HG03175 (cell line): ENCODE results near the gene PGAM2.

Experiments
- ATAC-seq: cut with Tn5 transposase; IDR thresholded peaks from one replicate; pipeline ENCODE4 v1.9.1; 2021; ENCODE audit warnings: mild to moderate bottlenecking, moderate library complexity; ENCODE audit not compliant: unreplicated experiment

PGAM2 gene

GRCh38 chr7:44067064-44067951, 1.9 kb upstream of the PGAM2 start:
- no peak for ATAC-seq

- ATAC-seq = no peak
These were observed 1.2 kb upstream of the PGAM2 start for GRCh38 chr7:44066494-44067063.

- no peak for ATAC-seq
These were observed 719 bp upstream of the PGAM2 start for GRCh38 chr7:44066111-44066460.

GRCh38 chr7:44064791-44065430, 456 bp downstream of the PGAM2 start:
- ATAC-seq = no peak

GRCh38 chr7:44063894-44064651, 1.3 kb downstream of the PGAM2 start:
- ATAC-seq = no peak

- no peak for ATAC-seq
These were observed 1.8 kb downstream of the PGAM2 start for GRCh38 chr7:44063547-44063893.

GRCh38 chr7:44062903-44063295, 2.5 kb downstream of the PGAM2 start:
- no peak for ATAC-seq

- no peak for ATAC-seq
These were observed 3.0 kb downstream of the PGAM2 start for GRCh38 chr7:44062180-44062902.

- no peak for ATAC-seq
These were observed 3.7 kb downstream of the PGAM2 start for GRCh38 chr7:44061645-44062179.

- no peak for ATAC-seq
These were observed 4.3 kb downstream of the PGAM2 start for GRCh38 chr7:44060948-44061644.

- no peak for ATAC-seq
These were observed 5.0 kb downstream of the PGAM2 start for GRCh38 chr7:44060091-44060947.

- peak; percentile 63 for ATAC-seq
These were observed 5.9 kb downstream of the PGAM2 start for GRCh38 chr7:44059219-44060090.

- ATAC-seq = peak; percentile 13
These were observed 6.6 kb downstream of the PGAM2 start for GRCh38 chr7:44058759-44059218.

GRCh38 chr7:44057849-44058758, 7.3 kb downstream of the PGAM2 start:
- ATAC-seq = no peak

- no peak for ATAC-seq
These were observed 8.1 kb downstream of the PGAM2 start for GRCh38 chr7:44057181-44057848.

GRCh38 chr7:44056681-44057080, 8.7 kb downstream of the PGAM2 start:
- no peak for ATAC-seq
